IMR-90 (cell line): ENCODE measurements around the gene SHISA6. TPM values are rescaled to one million over a fixed set of nuclear protein-coding genes. Genes with fewer than 3 reads are reported as not detected.

Experiments
- ATAC-seq: fragments of 200-7000 bp; cut with Tn5 transposase; 2 replicates; pipeline ENCODE4 v1.9.1; 2020; ENCODE audit warnings: low read depth, mild to moderate bottlenecking, moderate library complexity
- BruUV-seq: library from RNA; stranded (reverse); fragments of 400-500 nt; replicated peaks from 2 replicates; lab custom pipeline; 2021; lab: Mats Ljungman, UMichigan
- CTCF ChIA-PET: fragments of 300-600 bp; formaldehyde crosslinking; extraction: SDS; loops from one replicate; lab custom pipeline; 2021; ENCODE audit warnings: antibody characterized with exemption; lab: Yijun Ruan, JAX
- POLR2A ChIA-PET: fragments of 300-600 bp; sonication (Branson Sonifier 250); formaldehyde crosslinking; loops from one replicate; lab custom pipeline; 2022; ENCODE audit warnings: antibody characterized with exemption; ENCODE audit not compliant: unreplicated experiment; lab: Charles Lee
- DNase-seq: peaks from one replicate; pipeline ENCODE4 v3.0.0; 2013
- H2AFZ ChIP-seq: replicated peaks from 2 replicates; pipeline ENCODE3; 2013; ENCODE audit warnings: low read length, mild to moderate bottlenecking; ENCODE audit not compliant: poor library complexity
- H2AK5ac ChIP-seq: 2 replicates; pipeline ENCODE4 v1.6.1; 2013; ENCODE audit warnings: low read depth, low read length, inconsistent platforms
- H2AK9ac ChIP-seq: replicated peaks from 2 replicates; pipeline ENCODE3; 2013; ENCODE audit warnings: mild to moderate bottlenecking, low read depth, low read length, moderate library complexity; ENCODE audit not compliant: poor library complexity
- H2BK120ac ChIP-seq: 2 replicates; pipeline ENCODE4 v1.6.1; 2013; ENCODE audit warnings: low read depth, low read length, inconsistent platforms
- H2BK15ac ChIP-seq: 3 replicates; pipeline ENCODE4 v1.6.1; 2013; ENCODE audit warnings: low read depth, low read length, inconsistent platforms
- H2BK20ac ChIP-seq: 2 replicates; pipeline ENCODE4 v1.6.1; 2013; ENCODE audit warnings: low read depth, mild to moderate bottlenecking, inconsistent platforms, low read length, moderate library complexity
- H2BK5ac ChIP-seq: 2 replicates; pipeline ENCODE4 v1.6.1; 2013; ENCODE audit warnings: mild to moderate bottlenecking, low read depth, low read length, inconsistent platforms; ENCODE audit not compliant: poor library complexity, severe bottlenecking
- H3K14ac ChIP-seq: replicated peaks from 2 replicates; pipeline ENCODE4 v1.6.1; 2013; ENCODE audit warnings: low read depth, low read length, inconsistent platforms
- H3K18ac ChIP-seq: 2 replicates; pipeline ENCODE4 v1.6.1; 2013; ENCODE audit warnings: low read depth, low read length, control low read depth
- H3K23ac ChIP-seq: 2 replicates; pipeline ENCODE4 v1.6.1; 2013; ENCODE audit warnings: low read depth, low read length, inconsistent platforms
- H3K27ac ChIP-seq: 2 replicates; pipeline ENCODE4 v1.5.1; 2013; ENCODE audit warnings: mild to moderate bottlenecking, control low read depth, low read length; ENCODE audit not compliant: insufficient read depth
- H3K27me3 ChIP-seq: 2 replicates; pipeline ENCODE4 v1.6.1; 2013; ENCODE audit warnings: low read length; ENCODE audit not compliant: control insufficient read depth, insufficient read depth
- H3K36me3 ChIP-seq: 2 replicates; pipeline ENCODE4 v1.6.1; 2013; ENCODE audit warnings: low read length, mixed read lengths; ENCODE audit not compliant: control insufficient read depth, insufficient read depth
- H3K4ac ChIP-seq: 2 replicates; pipeline ENCODE4 v1.6.1; 2013; ENCODE audit warnings: low read depth, low read length, inconsistent platforms
- H3K4me1 ChIP-seq: 2 replicates; pipeline ENCODE4 v1.6.1; 2013; ENCODE audit warnings: low read length, mixed read lengths; ENCODE audit not compliant: control insufficient read depth, insufficient read depth
- H3K4me2 ChIP-seq: 2 replicates; pipeline ENCODE4 v1.6.1; 2013; ENCODE audit warnings: low read depth, mild to moderate bottlenecking, control low read depth, low read length, moderate library complexity
- H3K4me3 ChIP-seq: 2 replicates; pipeline ENCODE4 v1.5.1; 2013; ENCODE audit warnings: low read depth, mild to moderate bottlenecking, control low read depth, low read length, moderate library complexity; ENCODE audit not compliant: insufficient read depth
- H3K56ac ChIP-seq: 2 replicates; pipeline ENCODE4 v1.6.1; 2013; ENCODE audit warnings: low read length, inconsistent platforms; ENCODE audit not compliant: insufficient read depth; ENCODE audit errors: extremely low read depth
- H3K79me1 ChIP-seq, 2 experiments: 2 replicates each; pipeline ENCODE4 v1.6.1; 2013; ENCODE audit warnings: low read length in 2 of 2, inconsistent platforms in 1 of 2, low read depth in 1 of 2
- H3K9ac ChIP-seq: 2 replicates; pipeline ENCODE4 v1.6.1; 2013; ENCODE audit warnings: low read depth, low read length, control low read depth
- H3K9me1 ChIP-seq: 2 replicates; pipeline ENCODE4 v1.6.1; 2013; ENCODE audit warnings: low read length, inconsistent platforms; ENCODE audit not compliant: insufficient read depth
- H3K9me3 ChIP-seq: 2 replicates; pipeline ENCODE4 v1.6.1; 2013; ENCODE audit warnings: low read length; ENCODE audit not compliant: control insufficient read depth, insufficient read depth
- H4K20me1 ChIP-seq: 2 replicates; pipeline ENCODE4 v1.6.1; 2013; ENCODE audit warnings: low read length, inconsistent platforms; ENCODE audit not compliant: insufficient read depth
- H4K5ac ChIP-seq: 2 replicates; pipeline ENCODE4 v1.6.1; 2013; ENCODE audit warnings: mild to moderate bottlenecking, low read depth, low read length, control low read depth
- H4K8ac ChIP-seq, 2 experiments: 2 replicates each; pipeline ENCODE4 v1.6.1; 2013; ENCODE audit warnings: low read depth in 2 of 2, low read length in 2 of 2, control low read depth in 1 of 2, inconsistent platforms in 1 of 2
- H4K91ac ChIP-seq: 2 replicates; pipeline ENCODE4 v1.6.1; 2013; ENCODE audit warnings: low read depth, low read length, inconsistent platforms; ENCODE audit not compliant: insufficient read depth
- BHLHE40 ChIP-seq: fragments of 150-350 bp; IDR thresholded peaks from 2 replicates; pipeline ENCODE4 v1.6.1; 2016; ENCODE audit warnings: mild to moderate bottlenecking, low read depth, low read length
- CEBPB ChIP-seq: IDR thresholded peaks from 2 replicates; pipeline ENCODE4 v1.6.1; 2012; ENCODE audit warnings: low read depth, low read length, improper control_type of control experiment
- CHD1 ChIP-seq: IDR thresholded peaks from 2 replicates; pipeline ENCODE4 v1.6.1; 2012; ENCODE audit warnings: low read depth, low read length, improper control_type of control experiment
- CTCF ChIP-seq: conservative IDR thresholded peaks from 2 replicates; pipeline ENCODE4 v1.5.1; 2012; ENCODE audit warnings: mild to moderate bottlenecking, low read depth, low read length, improper control_type of control experiment
- ELK1 ChIP-seq: fragments of 150-350 bp; IDR thresholded peaks from 2 replicates; pipeline ENCODE4 v1.6.1; 2016; ENCODE audit warnings: low read depth, mild to moderate bottlenecking, low read length, moderate library complexity, borderline replicate concordance
- FOS ChIP-seq: fragments of 150-350 bp; IDR thresholded peaks from 2 replicates; pipeline ENCODE4 v1.6.1; 2016; ENCODE audit warnings: low read depth, low read length
- MAFK ChIP-seq: IDR thresholded peaks from 2 replicates; pipeline ENCODE4 v1.6.1; 2012; ENCODE audit warnings: low read depth, low read length, improper control_type of control experiment
- MAZ ChIP-seq: IDR thresholded peaks from 2 replicates; pipeline ENCODE4 v1.6.1; 2012; ENCODE audit warnings: low read depth, mild to moderate bottlenecking, low read length, improper control_type of control experiment, moderate library complexity, borderline replicate concordance
- MXI1 ChIP-seq: IDR thresholded peaks from 2 replicates; pipeline ENCODE4 v1.6.1; 2012; ENCODE audit warnings: low read depth, mild to moderate bottlenecking, low read length, moderate library complexity, borderline replicate concordance
- NFE2L2 ChIP-seq: fragments of 150-350 bp; IDR thresholded peaks from 2 replicates; pipeline ENCODE4 v1.6.1; 2016; ENCODE audit warnings: low read depth, mild to moderate bottlenecking, low read length
- POLR2A ChIP-seq: IDR thresholded peaks from 2 replicates; pipeline ENCODE4 v1.6.1; 2012; ENCODE audit warnings: mild to moderate bottlenecking, low read depth, low read length
- RAD21 ChIP-seq: IDR thresholded peaks from 2 replicates; pipeline ENCODE4 v1.6.1; 2012; ENCODE audit warnings: low read length, improper control_type of control experiment
- RCOR1 ChIP-seq: IDR thresholded peaks from 2 replicates; pipeline ENCODE4 v1.6.1; 2012; ENCODE audit warnings: mild to moderate bottlenecking, low read length, improper control_type of control experiment; ENCODE audit not compliant: insufficient replicate concordance
- RFX5 ChIP-seq: IDR thresholded peaks from 2 replicates; pipeline ENCODE4 v1.8.0; 2012; ENCODE audit warnings: low read depth, mild to moderate bottlenecking, low read length, moderate library complexity
- SMC3 ChIP-seq: fragments of 150-350 bp; IDR thresholded peaks from 2 replicates; pipeline ENCODE4 v1.6.1; 2016; ENCODE audit warnings: low read depth, mild to moderate bottlenecking, antibody characterized with exemption, low read length, moderate library complexity
- USF2 ChIP-seq: fragments of 150-350 bp; IDR thresholded peaks from 2 replicates; pipeline ENCODE4 v1.6.1; 2017; ENCODE audit warnings: mild to moderate bottlenecking, antibody characterized with exemption, low read length, low read depth
- whole genome bisulfite sequencing, 2 experiments: methylation state at CpG; one replicate each; pipeline versions ENCODE4 v1.1.5 to v1.1.7; 2013; ENCODE audit warnings: missing lambda C conversion rate in 2 of 2; ENCODE audit not compliant: insufficient read length in 1 of 2; ENCODE audit errors: extremely low coverage in 2 of 2; 5-methylcytosine and 5-hydroxymethylcytosine counted together
- dilution Hi-C: fragments of 300-500 bp; cut with HindIII; formaldehyde crosslinking; loops from one replicate; pipeline ENCODE4 v1.14.3; 2018; ENCODE audit warnings: low sequenced_read_pairs; ENCODE audit not compliant: unreplicated experiment
- in situ Hi-C: fragments of 300-500 bp; cut with MboI; formaldehyde crosslinking; loops from 3 replicates; pipeline ENCODE4 v1.14.3; 2019; ENCODE audit warnings: low sequenced_read_pairs, inconsistent platforms, mixed read lengths
- intact Hi-C: fragments of 100-400 bp; cut with micrococcal nuclease; formaldehyde crosslinking; loops from 2 replicates; pipeline ENCODE4 v1.10.0; 2022
- polyA plus RNA-seq, 3 experiments: library from polyadenylated mRNA; depleted of rRNA; stranded (reverse); fragments of >200 nt; gene quantifications; 2 replicates each; pipeline ENCODE4 v1.2.3, GENCODE V29; 2012; ENCODE audit warnings: low replicate concordance in 1 of 3
- total RNA-seq: library from RNA; depleted of rRNA; stranded (reverse); fragments of >200 nt; gene quantifications from 2 replicates; pipeline ENCODE4 v1.2.3, GENCODE V29; 2012

The SHISA6 gene
- total and polyA plus RNA-seq, 2 of the 4 experiments (the other 2 are of a cell fraction), result not detected

- H2AFZ ChIP-seq, result no peak overlapping the region
- H3K18ac ChIP-seq, result no peak overlapping the region
- no peak overlapping the region for H4K91ac ChIP-seq
- no peak overlapping the region for H2BK15ac ChIP-seq
- no peak overlapping the region for H4K5ac ChIP-seq
- no peak overlapping the region for H3K9ac ChIP-seq
- ChIA-PET CTCF (interaction anchor here (0.5 to 0.7 kb wide), 2 partner anchors 15 to 510 kb away, joined by 3 to 5 read pairs; no protein-coding TSS in a partner anchor), POLR2A (no interaction called here)
- no peaks in the 10 kb centered on the region for H3K79me1 ChIP-seq
- BruUV-seq, result no TSS peak
- no peak overlapping the region for H2BK20ac ChIP-seq
- no peak overlapping the region for H4K8ac ChIP-seq
- no peaks in the 10 kb centered on the region for H3K9me1 ChIP-seq
- H3K4me1 ChIP-seq, result no peaks in the 10 kb centered on the region
- H3K4ac ChIP-seq, result no peak overlapping the region
- H4K20me1 ChIP-seq, result no peaks in the 10 kb centered on the region
- no peak overlapping the region for H3K4me3 ChIP-seq
- no peak overlapping the region for H3K14ac ChIP-seq
- no peak for TF ChIP-seq SMC3
- TF ChIP-seq NFE2L2, result no peak
- TF ChIP-seq USF2, result no peak
- no peak for TF ChIP-seq BHLHE40
- TF ChIP-seq RFX5, result no peak
- no peak for TF ChIP-seq RAD21
- TF ChIP-seq RCOR1, result no peak
- no peak for TF ChIP-seq CEBPB
- no peak for TF ChIP-seq FOS
- no peak for TF ChIP-seq MAFK
- TF ChIP-seq MXI1, result no peak
- no peak for TF ChIP-seq CHD1
- no peak for TF ChIP-seq CTCF
- TF ChIP-seq POLR2A, result no peak
- TF ChIP-seq ELK1, result no peak
- TF ChIP-seq MAZ, result no peak
- H3K56ac ChIP-seq, result no peak overlapping the region; the same call in 1 of the 2 replicates
- peaks cover 23% of the 10 kb centered on the region for H3K9me3 ChIP-seq
- no peak overlapping the region for H2AK5ac ChIP-seq
- DNase-seq (no peak), ATAC-seq (no peak)
- no peak overlapping the region for H2BK120ac ChIP-seq
- no peak overlapping the region for H3K23ac ChIP-seq
- dilution Hi-C loops (no loop called here), intact Hi-C loops (no loop called here), in situ Hi-C loops (no loop called here)
- H3K4me2 ChIP-seq, result no peak overlapping the region
- no peaks in the 10 kb centered on the region for H3K36me3 ChIP-seq
- no peak overlapping the region for H2BK5ac ChIP-seq
- H3K27ac ChIP-seq, result no peak overlapping the region
- WGBS, 2 experiments, result no CpG with 5 or more reads among the region's 3 CpGs
- H3K27me3 ChIP-seq, result no peaks in the 10 kb centered on the region
- no peak overlapping the region for H2AK9ac ChIP-seq
Measured at GRCh38 chr17:11204991-11205390, 36.0 kb upstream of the SHISA6 start.
